GM12878 (cell line): ENCODE data around the gene DNMT3A. TPM values are rescaled to one million over a fixed set of nuclear protein-coding genes. Genes with fewer than 3 reads are reported as not detected.

Source experiments
- ATAC-seq: fragments of 200-7000 bp; cut with Tn5 transposase; 3 replicates; pipeline ENCODE4 v1.9.1; 2020; ENCODE audit warnings: mild to moderate bottlenecking, moderate library complexity
- Bru-seq: library from RNA; stranded (reverse); fragments of 400-500 nt; gene quantifications from one replicate; lab custom pipeline; 2021; lab: Mats Ljungman, UMichigan
- BruChase-seq, 2 experiments: library from RNA; stranded (reverse); fragments of 400-500 nt; gene quantifications; one replicate each; lab custom pipeline; 2021; lab: Mats Ljungman, UMichigan
- BruUV-seq: library from RNA; stranded (reverse); fragments of 400-500 nt; replicated peaks from 2 replicates; lab custom pipeline; 2021; lab: Mats Ljungman, UMichigan
- CTCF ChIA-PET: fragments of 300-600 bp; sonication (Branson Sonifier 250); formaldehyde crosslinking; extraction: SDS; loops from one replicate; lab custom pipeline; 2021; ENCODE audit warnings: inconsistent platforms; lab: Yijun Ruan, JAX
- POLR2A ChIA-PET: fragments of 350-600 bp; formaldehyde crosslinking; extraction: SDS; loops from one replicate; lab custom pipeline; 2021; ENCODE audit warnings: inconsistent platforms; lab: Charles Lee
- RAD21 ChIA-PET: fragments of 300-600 bp; sonication (Branson Sonifier 250); formaldehyde crosslinking; loops from one replicate; lab custom pipeline; 2023; ENCODE audit warnings: antibody characterized with exemption; ENCODE audit not compliant: unreplicated experiment; lab: Charles Lee
- SMC1A ChIA-PET: fragments of 300-600 bp; sonication (Branson Sonifier 250); formaldehyde crosslinking; loops from one replicate; lab custom pipeline; 2023; ENCODE audit not compliant: unreplicated experiment, uncharacterized antibody; lab: Charles Lee
- DNase-seq: peaks from one replicate; pipeline ENCODE4 v3.0.0-alpha.2; 2011; ENCODE audit warnings: low read depth, low spot score
- FAIRE-seq: peaks from 3 replicates; lab custom pipeline; 2011; peaks lifted over from hg19 to GRCh38; lab: Jason Lieb, UNC
- H2AFZ ChIP-seq: 2 replicates; pipeline ENCODE4 v1.6.0; 2011; ENCODE audit warnings: low read depth, low read length, control low read depth; ENCODE audit not compliant: control insufficient read depth
- H3K27ac ChIP-seq: 2 replicates; pipeline ENCODE4 v1.5.1; 2011; ENCODE audit warnings: control low read depth; ENCODE audit not compliant: control insufficient read depth, insufficient read depth
- H3K27me3 ChIP-seq, 2 experiments: replicated peaks in 1 of 2; 2 replicates each; pipeline versions ENCODE4 v1.6.0 to v1.6.1; 2011; ENCODE audit warnings: low read length in 1 of 2; ENCODE audit not compliant: control insufficient read depth in 2 of 2, insufficient read depth in 2 of 2
- H3K36me3 ChIP-seq, 2 experiments: 2 replicates each; pipeline ENCODE4 v1.5.1; 2011; ENCODE audit warnings: low read length in 1 of 2; ENCODE audit not compliant: control insufficient read depth in 2 of 2, insufficient read depth in 2 of 2
- H3K4me1 ChIP-seq: 2 replicates; pipeline ENCODE4 v1.6.1; 2011; ENCODE audit warnings: mild to moderate bottlenecking, low read length, moderate library complexity, mixed read lengths; ENCODE audit not compliant: control insufficient read depth, insufficient read depth
- H3K4me2 ChIP-seq: 2 replicates; pipeline ENCODE4 v1.6.0; 2011; ENCODE audit warnings: control low read depth; ENCODE audit not compliant: control insufficient read depth, insufficient read depth
- H3K4me3 ChIP-seq: fragments of 200-600 bp; sonication (generic); 2 replicates; pipeline ENCODE4 v1.5.1; 2016
- H3K79me2 ChIP-seq: 2 replicates; pipeline ENCODE4 v1.6.0; 2011; ENCODE audit warnings: low read length; ENCODE audit not compliant: control insufficient read depth, insufficient read depth
- H3K9ac ChIP-seq: 2 replicates; pipeline ENCODE4 v1.8.0; 2011; ENCODE audit warnings: low read length, control low read depth, mixed read lengths; ENCODE audit not compliant: control insufficient read depth, insufficient read depth
- H3K9me3 ChIP-seq: replicated peaks from 3 replicates; pipeline ENCODE4 v1.5.1; 2011; ENCODE audit warnings: mild to moderate bottlenecking, low read length; ENCODE audit not compliant: control insufficient read depth, insufficient read depth
- H4K20me1 ChIP-seq: 2 replicates; pipeline ENCODE4 v1.6.0; 2011; ENCODE audit not compliant: control insufficient read depth, insufficient read depth
- BACH1 ChIP-seq: fragments of 450-650 bp; IDR thresholded peaks from 2 replicates; pipeline ENCODE4 v1.6.1; 2017; ENCODE audit warnings: mild to moderate bottlenecking, borderline replicate concordance
- BHLHE40 ChIP-seq, 2 experiments: fragments of 450-650 bp in 1 of 2; IDR thresholded peaks; 2 replicates each; pipeline ENCODE4 v1.6.1; 2011 to 2017; ENCODE audit warnings: low read depth in 2 of 2, borderline replicate concordance in 1 of 2, improper control_type of control experiment in 1 of 2, low read length in 1 of 2, mild to moderate bottlenecking in 1 of 2
- EGR1 ChIP-seq, 2 experiments: IDR thresholded peaks; 1 replicate in 1 of 2; 2 replicates in 1 of 2; pipeline ENCODE4 v1.6.1; 2011 to 2012; ENCODE audit warnings: low read depth in 2 of 2, low read length in 2 of 2, borderline replicate concordance in 1 of 2, mild to moderate bottlenecking in 1 of 2, moderate library complexity in 1 of 2
- FOXM1 ChIP-seq: IDR thresholded peaks from 2 replicates; pipeline ENCODE4 v1.6.1; 2012; ENCODE audit warnings: low read depth, mild to moderate bottlenecking, inconsistent platforms, low read length, moderate library complexity
- LARP7 ChIP-seq: fragments of 450-650 bp; IDR thresholded peaks from 2 replicates; pipeline ENCODE4 v1.6.1; 2017; ENCODE audit warnings: mild to moderate bottlenecking
- NFIC ChIP-seq: IDR thresholded peaks from 2 replicates; pipeline ENCODE4 v1.6.1; 2012; ENCODE audit warnings: low read depth, mild to moderate bottlenecking, inconsistent platforms, low read length, moderate library complexity
- NFXL1 ChIP-seq: fragments of 450-650 bp; IDR thresholded peaks from 2 replicates; pipeline ENCODE4 v1.6.1; 2017; ENCODE audit warnings: antibody characterized with exemption, mild to moderate bottlenecking, borderline replicate concordance
- POLR2A ChIP-seq: IDR thresholded peaks from 2 replicates; pipeline ENCODE4 v1.6.1; 2011; ENCODE audit warnings: low read depth, mild to moderate bottlenecking, low read length
- POLR2AphosphoS5 ChIP-seq: IDR thresholded peaks from 2 replicates; pipeline ENCODE4 v1.6.1; 2011; ENCODE audit warnings: mild to moderate bottlenecking, low read length, inconsistent platforms
- RB1 ChIP-seq: fragments of 450-650 bp; formaldehyde crosslinking; IDR thresholded peaks from 2 replicates; pipeline ENCODE4 v1.6.1; 2017; ENCODE audit warnings: mild to moderate bottlenecking, borderline replicate concordance
- SIN3A ChIP-seq: IDR thresholded peaks from 2 replicates; pipeline ENCODE4 v1.6.1; 2012; ENCODE audit warnings: low read depth, low read length, improper control_type of control experiment
- TCF3 ChIP-seq: IDR thresholded peaks from 2 replicates; pipeline ENCODE4 v1.6.1; 2012; ENCODE audit warnings: low read depth, mild to moderate bottlenecking, low read length, borderline replicate concordance; ENCODE audit not compliant: insufficient read depth
- WGBS: methylation state at CpG from one replicate; pipeline ENCODE4 v1.1.6; 2016; ENCODE audit warnings: low lambda C conversion rate; ENCODE audit not compliant: insufficient replicate concordance, insufficient coverage; ENCODE audit errors: missing lambda C conversion rate; 5-methylcytosine and 5-hydroxymethylcytosine counted together
- in situ Hi-C: fragments of 300-500 bp; cut with MboI; formaldehyde crosslinking; loops from 9 replicates; pipeline ENCODE4 v1.14.3; 2018; ENCODE audit warnings: mixed read lengths
- intact Hi-C: fragments of 100-400 bp; cut with micrococcal nuclease; formaldehyde crosslinking; loops from one replicate; pipeline ENCODE4 v1.14.2; 2022; ENCODE audit not compliant: unreplicated experiment
- long read RNA-seq, 2 experiments: library from polyadenylated mRNA; unstranded; transcript quantifications; one replicate each; pipeline ENCODE4 v2.0.0, GENCODE V29; 2019 to 2020
- polyA minus RNA-seq, 3 experiments: library from RNA; depleted of rRNA, polyadenylated mRNA; stranded (reverse); fragments of >200 nt; gene quantifications; 2 replicates each; pipeline ENCODE4 v1.2.3, GENCODE V29; 2011
- polyA plus RNA-seq, 11 experiments: library from polyadenylated mRNA; depleted of rRNA in 4 of 11; unstranded in 6 of 11; stranded (reverse) in 5 of 11; fragments of >200 nt; fragmentation: Nextera tagmentation in 4 of 11; fragmentation: Illumina TruSeq in 1 of 11; extraction: Ambion mirVana in 4 of 11; extraction: Trizol in 1 of 11; gene quantifications; 1 replicate in 1 of 11; 2 replicates in 10 of 11; pipeline versions ENCODE4 v1.2.1 to v1.2.3, GENCODE V29; 2011 to 2016; ENCODE audit warnings: inconsistent platforms in 2 of 11, missing spikeins in 2 of 11, low read depth in 1 of 11
- total RNA-seq, 4 experiments: library from RNA; depleted of rRNA in 3 of 4; stranded (reverse); fragments of >200 nt in 3 of 4; fragmentation: Illumina TruSeq in 1 of 4; extraction: Trizol in 1 of 4; gene quantifications; 2 replicates each; pipeline versions ENCODE4 v1.2.1 to v1.2.3, GENCODE V29; 2013 to 2021
- TF ChIP-seq, protein P1 (sequence below): IDR thresholded peaks from 2 replicates; pipeline ENCODE4 v1.6.1; 2011; ENCODE audit warnings: low read depth, mild to moderate bottlenecking, low read length, moderate library complexity, borderline replicate concordance; ENCODE audit errors: extremely low read depth
- TF ChIP-seq, protein P2 (sequence below): fragments of 450-650 bp; conservative IDR thresholded peaks from 2 replicates; pipeline ENCODE4 v1.6.1; 2017; ENCODE audit warnings: mild to moderate bottlenecking, moderate library complexity

Gene DNMT3A
- total RNA-seq (2013; cell fraction: nucleolus; rRNA removed): 87.0 and 94.0 TPM in 2 replicates
- total RNA-seq (2014; rRNA removed) (18.1 and 28.1 TPM in 2 replicates), total RNA-seq (2014; rRNA removed; fragmentation: Illumina TruSeq; extraction: Trizol) (17.7 and 18.5 TPM in 2 replicates), total RNA-seq (2021) (47.8 and 51.6 TPM in 2 replicates), polyA plus RNA-seq (2011; rRNA removed) (4.9 and 7.4 TPM in 2 replicates), polyA plus RNA-seq (2014; fragmentation: Illumina TruSeq; extraction: Trizol) (10.1 and 15.7 TPM in 2 replicates), polyA plus RNA-seq (2014; fragmentation: Nextera tagmentation; extraction: Ambion mirVana) (10 to 100 TPM; 11.1 to 29.9 TPM), polyA plus RNA-seq (2014; rRNA removed) (24.5 and 25.4 TPM in 2 replicates), polyA plus RNA-seq (2016; fragmentation: Nextera tagmentation; extraction: Ambion mirVana) (10 to 100 TPM; 12.3 to 16.3 TPM), polyA minus RNA-seq (2011; rRNA and poly(A)+ RNA removed) (24.2 and 40.7 TPM in 2 replicates), Bru-seq, nascent RNA (percentile 70 among the genes with signal in this experiment), BruChase-seq, experiment 1, labeled RNA remaining after a 6-hour chase (percentile 79 among the genes with signal in this experiment), BruChase-seq, experiment 2, labeled RNA remaining after a 2-hour chase (percentile 73 among the genes with signal in this experiment)
- polyA plus RNA-seq (2011; ENCODE audit: low read depth): 9.7 TPM
- polyA plus RNA-seq (2011; cell fraction: cytosol; rRNA removed): 8.9 and 11.4 TPM in 2 replicates
- 27.4 and 39.0 TPM in 2 replicates for polyA plus RNA-seq (2011; cell fraction: nucleus; rRNA removed)
- 17.3 and 21.3 TPM in 2 replicates for polyA plus RNA-seq (2012)
- polyA minus RNA-seq (2011; cell fraction: cytosol; rRNA and poly(A)+ RNA removed): 7.3 and 19.0 TPM in 2 replicates
- 17.5 and 40.3 TPM in 2 replicates for polyA minus RNA-seq (2011; cell fraction: nucleus; rRNA and poly(A)+ RNA removed)
- long read RNA-seq, experiment 1, full-length matches to known transcripts: 2 of 9 reads
- long read RNA-seq, experiment 1, partial matches to known transcripts: 4 of 9 reads
- long read RNA-seq, experiment 1, other reads (novel, unspliced or antisense): 3 of 9 reads
- long read RNA-seq, experiment 2, partial matches to known transcripts: 10 of 23 reads
- long read RNA-seq, experiment 2, other reads (novel, unspliced or antisense): 11 of 23 reads

DNA sequence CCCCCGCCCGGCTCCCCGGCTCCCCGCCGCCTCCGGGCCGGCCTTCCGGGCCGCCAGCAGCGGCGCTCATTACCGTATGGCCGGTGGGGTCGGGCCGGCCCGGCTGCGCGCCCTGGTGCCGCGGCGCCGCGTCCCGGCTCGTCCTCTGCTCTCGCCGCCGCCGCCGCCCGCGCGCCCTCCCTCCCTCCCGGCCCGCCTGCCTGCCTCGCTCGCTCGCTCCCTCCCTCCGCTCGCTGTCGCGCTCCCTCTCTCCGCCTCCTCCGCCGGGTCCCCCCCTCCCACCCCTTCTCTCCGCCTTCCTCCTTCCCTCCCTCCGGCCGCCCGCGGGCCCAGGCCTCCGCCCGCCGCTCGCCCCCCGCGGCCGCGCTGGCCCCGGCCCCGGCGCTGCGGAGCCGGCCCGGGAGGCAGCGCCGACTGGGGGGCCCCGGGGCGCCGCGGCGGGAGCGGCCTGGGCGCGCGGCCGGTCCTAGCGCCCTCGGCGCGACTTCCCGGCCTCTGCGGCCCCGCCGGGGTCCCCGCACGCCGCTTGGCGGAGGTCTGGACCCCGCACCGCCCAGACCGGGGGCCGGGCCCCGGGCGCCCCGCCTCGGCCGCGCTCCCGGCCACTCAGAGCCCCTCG, at the start of gene DNMT3A:
Gene DNMT3A (minus strand): TSS at position 173 of the 619 bp plus-strand sequence. CDS start 27,941 bp downstream, outside the sequence.
- RAD21 ChIA-PET: interaction anchor here (1.3 to 1.7 kb wide), 5 partner anchors 20 to 225 kb away, joined by 4 to 9 read pairs (median 5); no protein-coding TSS in a partner anchor
- H4K20me1 ChIP-seq: peaks cover 3% of the 10 kb centered on the region; the same call in 1 of the 2 replicates
- FAIRE-seq (no peak), ATAC-seq (peak; percentile 15), DNase-seq (no peak)
- in situ Hi-C loops (no loop called here), intact Hi-C loops (loop anchor here (1.0 to 10.0 kb wide), 5 partner anchors 35 to 223 kb away; no protein-coding TSS in a partner anchor)
- TF ChIP-seq POLR2A (peak; percentile 25; the same call in 1 of the 2 replicates), BACH1 (peak; percentile 59; the same call in 1 of the 2 replicates), NFXL1 (0 out of 2 replicates have a peak, but pooled peaks have one; percentile 46), TCF3 (0 out of 2 replicates have a peak, but pooled peaks have one; percentile 16), POLR2AphosphoS5 (no peak), EGR1 (IDR thresholded peaks at IDR 0.05; ENCODE audit: borderline replicate concordance in 1 of 2, low read depth in 2 of 2, low read length in 2 of 2) (peak in 1 of 2 experiments; percentile 19; a peak in 1 of 3 replicates), SIN3A (no peak), NFIC (no peak), RB1 (no peak), LARP7 (no peak), FOXM1 (no peak), BHLHE40 (IDR thresholded peaks at IDR 0.05; ENCODE audit: borderline replicate concordance in 1 of 2, low read depth in 2 of 2, low read length in 1 of 2) (0 out of 4 replicates have a peak, but pooled peaks of 1 of the 2 experiments have one; percentile 3)
- TF ChIP-seq, protein P1, sequence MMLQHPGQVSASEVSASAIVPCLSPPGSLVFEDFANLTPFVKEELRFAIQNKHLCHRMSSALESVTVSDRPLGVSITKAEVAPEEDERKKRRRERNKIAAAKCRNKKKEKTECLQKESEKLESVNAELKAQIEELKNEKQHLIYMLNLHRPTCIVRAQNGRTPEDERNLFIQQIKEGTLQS: no peak
- TF ChIP-seq, protein P2, sequence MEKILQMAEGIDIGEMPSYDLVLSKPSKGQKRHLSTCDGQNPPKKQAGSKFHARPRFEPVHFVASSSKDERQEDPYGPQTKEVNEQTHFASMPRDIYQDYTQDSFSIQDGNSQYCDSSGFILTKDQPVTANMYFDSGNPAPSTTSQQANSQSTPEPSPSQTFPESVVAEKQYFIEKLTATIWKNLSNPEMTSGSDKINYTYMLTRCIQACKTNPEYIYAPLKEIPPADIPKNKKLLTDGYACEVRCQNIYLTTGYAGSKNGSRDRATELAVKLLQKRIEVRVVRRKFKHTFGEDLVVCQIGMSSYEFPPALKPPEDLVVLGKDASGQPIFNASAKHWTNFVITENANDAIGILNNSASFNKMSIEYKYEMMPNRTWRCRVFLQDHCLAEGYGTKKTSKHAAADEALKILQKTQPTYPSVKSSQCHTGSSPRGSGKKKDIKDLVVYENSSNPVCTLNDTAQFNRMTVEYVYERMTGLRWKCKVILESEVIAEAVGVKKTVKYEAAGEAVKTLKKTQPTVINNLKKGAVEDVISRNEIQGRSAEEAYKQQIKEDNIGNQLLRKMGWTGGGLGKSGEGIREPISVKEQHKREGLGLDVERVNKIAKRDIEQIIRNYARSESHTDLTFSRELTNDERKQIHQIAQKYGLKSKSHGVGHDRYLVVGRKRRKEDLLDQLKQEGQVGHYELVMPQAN: 0 out of 2 replicates have a peak, but pooled peaks have one; percentile 14
- WGBS: 1% methylated on average over 10 of the region's 100 CpGs
- peaks cover 7% of the 10 kb centered on the region; the same call in 1 of the 2 replicates for H3K4me1 ChIP-seq
- POLR2A ChIA-PET: interaction anchor here (0.7 to 1.6 kb wide), 3 partner anchors 21 to 225 kb away, joined by 3 to 4 read pairs (median 3); no protein-coding TSS in a partner anchor
- H3K4me2 ChIP-seq: peak within 1 kb of the TSS; percentile 46
- SMC1A ChIA-PET: interaction anchor here (1.0 to 1.8 kb wide), 4 partner anchors 21 to 266 kb away, joined by 3 to 11 read pairs (median 4); no protein-coding TSS in a partner anchor
- H3K79me2 ChIP-seq: peaks cover 22% of the 10 kb centered on the region
- no peaks in the 10 kb centered on the region for H3K36me3 ChIP-seq
- no peaks in the 10 kb centered on the region for H3K9me3 ChIP-seq
- peak within 1 kb of the TSS; percentile 62; the same call in 1 of the 2 replicates for H3K9ac ChIP-seq
- H3K4me3 ChIP-seq: peak within 1 kb of the TSS; percentile 76; the same call in 1 of the 2 replicates
- peak within 1 kb of the TSS; percentile 71 for H2AFZ ChIP-seq
- CTCF ChIA-PET: interaction anchor here (0.6 to 2.1 kb wide), 9 partner anchors 20 to 225 kb away, joined by 3 to 17 read pairs (median 6); no protein-coding TSS in a partner anchor
- no TSS peak for BruUV-seq
- H3K27me3 ChIP-seq: no peaks in the 10 kb centered on the region
- peak within 1 kb of the TSS; percentile 52 for H3K27ac ChIP-seq
